K562 (cell line): Measurements from ENCODE around the gene FUT8. TPM values are rescaled to one million over a fixed set of nuclear protein-coding genes. Genes with fewer than 3 reads are reported as not detected.

ENCODE experiments used
- ATAC-seq: fragments of 200-7000 bp; cut with Tn5 transposase; 3 replicates; pipeline ENCODE4 v1.9.1; 2020; ENCODE audit warnings: moderate library complexity
- BruUV-seq: library from RNA; stranded (reverse); fragments of 400-500 nt; replicated peaks from 2 replicates; lab custom pipeline; 2021; lab: Mats Ljungman, UMichigan
- CTCF ChIA-PET: fragments of 300-600 bp; formaldehyde crosslinking; extraction: SDS; loops from one replicate; lab custom pipeline; 2021; ENCODE audit warnings: low intra/inter-chr PET ratio; lab: Yijun Ruan, JAX
- POLR2A ChIA-PET: fragments of 300-600, 350-650 bp; sonication (Branson Sonifier 250); formaldehyde crosslinking; extraction: SDS; loops from one replicate; lab custom pipeline; 2021; ENCODE audit warnings: antibody characterized with exemption, inconsistent platforms; lab: Yijun Ruan, JAX
- DNase-seq, 4 experiments: peaks; one replicate each; pipeline versions ENCODE4 v3.0.0 to v3.0.0-alpha.2; 2011 to 2018; ENCODE audit warnings: low spot score in 3 of 4, mixed read lengths in 3 of 4; ENCODE audit errors: extremely low read depth in 1 of 4
- FAIRE-seq: peaks from 2 replicates; lab custom pipeline; 2011; peaks lifted over from hg19 to GRCh38; lab: Jason Lieb, UNC
- H2AFZ ChIP-seq: 2 replicates; pipeline ENCODE4 v1.6.0; 2011; ENCODE audit warnings: low read depth, low read length, control low read depth, inconsistent platforms
- H3K27ac ChIP-seq: fragments of 200-600 bp; 3 replicates; pipeline ENCODE4 v1.8.0; 2011; ENCODE audit warnings: low read depth, mild to moderate bottlenecking, control low read depth, inconsistent platforms, low read length, moderate library complexity, mixed read lengths; ENCODE audit errors: extremely low read depth
- H3K27me3 ChIP-seq, 2 experiments: fragments of 300-600 bp in 1 of 2; 2 replicates in 1 of 2; 3 replicates in 1 of 2; pipeline versions ENCODE4 v1.6.0 to v1.8.0; 2011; ENCODE audit warnings: inconsistent platforms in 2 of 2, low read length in 2 of 2, mild to moderate bottlenecking in 1 of 2, mixed read lengths in 1 of 2, moderate library complexity in 1 of 2; ENCODE audit not compliant: control insufficient read depth in 2 of 2, insufficient read depth in 2 of 2
- H3K36me3 ChIP-seq: fragments of 300-600 bp; 3 replicates; pipeline ENCODE4 v1.8.0; 2011; ENCODE audit warnings: mild to moderate bottlenecking, low read length, inconsistent platforms; ENCODE audit not compliant: control insufficient read depth, insufficient read depth
- H3K4me1 ChIP-seq, 2 experiments: fragments of 200-600 bp in 1 of 2; replicated peaks in 1 of 2; 2 replicates in 1 of 2; 3 replicates in 1 of 2; pipeline versions ENCODE4 v1.5.1 to v1.8.0; 2011; ENCODE audit warnings: inconsistent platforms in 2 of 2, low read length in 2 of 2, mild to moderate bottlenecking in 1 of 2, mixed read lengths in 1 of 2, moderate library complexity in 1 of 2; ENCODE audit not compliant: control insufficient read depth in 2 of 2, insufficient read depth in 2 of 2
- H3K4me2 ChIP-seq: 2 replicates; pipeline ENCODE4 v1.6.1; 2011; ENCODE audit warnings: low read length, control low read depth, inconsistent platforms, mixed read lengths; ENCODE audit not compliant: insufficient read depth
- H3K4me3 ChIP-seq: fragments of 200-600 bp; sonication (generic), shearing (Covaris generic); 2 replicates; pipeline ENCODE4 v1.5.1; 2016; ENCODE audit warnings: control low read depth, inconsistent platforms
- H3K79me2 ChIP-seq: fragments of 200-600 bp; 3 replicates; pipeline ENCODE4 v1.8.0; 2011; ENCODE audit warnings: low read length, inconsistent platforms; ENCODE audit not compliant: control insufficient read depth, insufficient read depth
- H3K9ac ChIP-seq, 2 experiments: 2 replicates each; pipeline versions ENCODE4 v1.6.0 to v1.6.1; 2011; ENCODE audit warnings: low read depth in 2 of 2, low read length in 2 of 2, control low read depth in 1 of 2, inconsistent platforms in 1 of 2, mild to moderate bottlenecking in 1 of 2, mixed read lengths in 1 of 2; ENCODE audit not compliant: insufficient read depth in 1 of 2
- H3K9me1 ChIP-seq: one replicate; pipeline ENCODE4 v1.6.0; 2011; ENCODE audit warnings: inconsistent platforms, mild to moderate bottlenecking, low read length, moderate library complexity; ENCODE audit not compliant: control insufficient read depth, insufficient read depth
- H3K9me3 ChIP-seq: replicated peaks from 2 replicates; pipeline ENCODE4 v1.5.1; 2011; ENCODE audit warnings: low read depth, low read length, inconsistent platforms; ENCODE audit not compliant: control insufficient read depth, insufficient read depth
- H4K20me1 ChIP-seq: replicated peaks from 2 replicates; pipeline ENCODE4 v1.6.1; 2011; ENCODE audit warnings: low read length, inconsistent platforms, mixed read lengths; ENCODE audit not compliant: control insufficient read depth, insufficient read depth
- ATF1 ChIP-seq, 2 experiments: fragments of 450-650 bp in 1 of 2; IDR thresholded peaks; 2 replicates each; pipeline ENCODE4 v1.6.1; 2016; ENCODE audit warnings: missing compliant biosample characterization in 1 of 2, missing genetic modification characterization in 1 of 2
- BRF1 ChIP-seq: IDR thresholded peaks from 3 replicates; pipeline ENCODE4 v1.6.1; 2011; ENCODE audit warnings: borderline replicate concordance, mild to moderate bottlenecking; ENCODE audit not compliant: insufficient read length; ENCODE audit errors: extremely low read depth
- CEBPG ChIP-seq, 3 experiments: fragments of 200-800 bp in 1 of 3; sonication (Bioruptor generic) in 1 of 3; sonication (generic) in 1 of 3; formaldehyde crosslinking in 1 of 3; IDR thresholded peaks in 2 of 3; conservative IDR thresholded peaks in 1 of 3; 2 replicates each; pipeline versions ENCODE4 v1.6.1 to v1.8.0; 2016 to 2022; ENCODE audit warnings: missing compliant biosample characterization in 2 of 3, missing genetic modification characterization in 2 of 3, mild to moderate bottlenecking in 1 of 3, missing genetic modification reagents in 1 of 3
- FOXA1 ChIP-seq: fragments of 450-650 bp; IDR thresholded peaks from 2 replicates; pipeline ENCODE4 v1.6.1; 2016; ENCODE audit warnings: mild to moderate bottlenecking, borderline replicate concordance
- HEY1 ChIP-seq: fragments of 250-450 bp; sonication (Bioruptor Pico); IDR thresholded peaks from 2 replicates; pipeline ENCODE4 v1.5.0; 2020; ENCODE audit warnings: mild to moderate bottlenecking, moderate library complexity, borderline replicate concordance
- LARP7 ChIP-seq: fragments of 450-650 bp; IDR thresholded peaks from 2 replicates; pipeline ENCODE4 v1.6.1; 2016
- MCM2 ChIP-seq: fragments of 450-650 bp; IDR thresholded peaks from 2 replicates; pipeline ENCODE4 v1.6.1; 2017; ENCODE audit warnings: low read depth, mild to moderate bottlenecking
- RBFOX2 ChIP-seq: fragments of 200-400 bp; formaldehyde crosslinking; IDR thresholded peaks from 2 replicates; pipeline ENCODE4 v1.6.1; 2017; ENCODE audit warnings: low read depth, mild to moderate bottlenecking, low read length, moderate library complexity
- RBM14 ChIP-seq: fragments of 200-400 bp; formaldehyde crosslinking; IDR thresholded peaks from 2 replicates; pipeline ENCODE4 v1.6.1; 2018; ENCODE audit warnings: low read depth, mild to moderate bottlenecking, low read length, moderate library complexity, borderline replicate concordance; ENCODE audit not compliant: insufficient read depth
- SRSF7 ChIP-seq: fragments of 200-400 bp; formaldehyde crosslinking; optimal IDR thresholded peaks from 2 replicates; pipeline ENCODE3; 2017; ENCODE audit warnings: mild to moderate bottlenecking, low read depth, low read length
- U2AF1 ChIP-seq: fragments of 200-400 bp; formaldehyde crosslinking; optimal IDR thresholded peaks from 2 replicates; pipeline ENCODE3; 2017; ENCODE audit warnings: mild to moderate bottlenecking, low read depth, low read length, moderate library complexity
- ZNF398 ChIP-seq: fragments of 250-450 bp; sonication (Bioruptor Pico); IDR thresholded peaks from 2 replicates; pipeline ENCODE4 v1.8.0; 2021; ENCODE audit warnings: moderate library complexity, mild to moderate bottlenecking, inconsistent platforms
- ZNF561 ChIP-seq: fragments of 450-650 bp; formaldehyde crosslinking; conservative IDR thresholded peaks from 2 replicates; pipeline ENCODE4 v1.4.0; 2020; ENCODE audit warnings: mild to moderate bottlenecking, moderate library complexity
- WGBS: fragments of 100-300 bp; shearing (Covaris generic); methylation state at CpG from one replicate; pipeline ENCODE4 v1.1.6; 2016; ENCODE audit warnings: low coverage, mixed read lengths; ENCODE audit not compliant: insufficient coverage; ENCODE audit errors: missing lambda C conversion rate; 5-methylcytosine and 5-hydroxymethylcytosine counted together
- in situ Hi-C: fragments of 300-500 bp; cut with MboI; formaldehyde crosslinking; loops from 4 replicates; pipeline ENCODE4 v1.15.0; 2018; ENCODE audit warnings: inconsistent platforms, mixed read lengths
- intact Hi-C: fragments of 100-400 bp; cut with micrococcal nuclease; formaldehyde crosslinking; loops from 2 replicates; pipeline ENCODE4 v1.14.2; 2022
- polyA plus RNA-seq, 8 experiments: library from polyadenylated mRNA; depleted of rRNA in 4 of 8; stranded (reverse) in 5 of 8; unstranded in 3 of 8; fragments of >200 nt; fragmentation: Nextera tagmentation in 2 of 8; fragmentation: Illumina TruSeq in 1 of 8; extraction: Ambion mirVana in 2 of 8; extraction: Trizol in 1 of 8; gene quantifications; 2 replicates each; pipeline versions ENCODE4 v1.2.1 to v1.2.3, GENCODE V29; 2011 to 2014; ENCODE audit warnings: inconsistent platforms in 1 of 8, missing spikeins in 1 of 8
- total RNA-seq, 7 experiments: library from RNA; depleted of rRNA in 6 of 7; stranded (reverse); fragments of >200 nt in 6 of 7; fragmentation: Illumina TruSeq in 2 of 7; extraction: Trizol in 2 of 7; gene quantifications; 2 replicates each; pipeline versions ENCODE4 v1.2.1 to v1.2.3, GENCODE V29; 2011 to 2021; ENCODE audit warnings: low replicate concordance in 1 of 7
- TF ChIP-seq, protein P1 (sequence below): sonication (generic); formaldehyde crosslinking; IDR thresholded peaks from 2 replicates; pipeline ENCODE4 v1.9.0; 2022; ENCODE audit warnings: mild to moderate bottlenecking, missing genetic modification reagents

Gene FUT8
- total and polyA plus RNA-seq, 9 of the 15 experiments (the other 6 are each of a cell fraction or from before 2014, with no cell fraction given): 4.1 to 15.2 (median 7.8) TPM

DNA sequence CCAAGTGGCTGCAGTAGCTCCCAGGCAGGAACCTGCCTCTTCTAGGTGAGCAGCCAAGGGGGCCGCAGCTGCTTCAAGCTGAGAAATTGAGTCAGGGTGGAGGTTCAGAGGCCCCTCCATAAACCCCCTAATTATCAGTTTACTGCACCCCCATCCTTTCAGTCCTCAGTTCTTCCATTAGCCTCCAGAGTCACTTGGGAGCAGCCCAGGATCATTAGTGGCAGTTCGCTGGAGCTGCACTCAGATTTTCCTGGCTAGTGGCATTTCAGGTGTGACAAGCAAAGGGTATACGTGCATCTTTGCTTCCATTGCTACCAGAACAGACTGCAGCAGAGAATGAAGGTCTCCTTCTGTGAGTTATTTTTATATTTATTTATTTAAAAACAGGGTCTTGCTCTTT lies 358.7 kb downstream of the FUT8 start:
- H3K9me3 ChIP-seq: no peaks in the 10 kb centered on the region
- in situ Hi-C loops: no loop called here
- no TSS peak for BruUV-seq
- ATAC-seq (no peak), FAIRE-seq (no peak), DNase-seq (no peak)
- no peaks in the 10 kb centered on the region for H3K79me2 ChIP-seq
- H2AFZ ChIP-seq: no peak overlapping the region
- H3K27ac ChIP-seq: no peak overlapping the region
- no peak overlapping the region for H3K4me2 ChIP-seq
- H3K9ac ChIP-seq: no peak overlapping the region
- H3K36me3 ChIP-seq: no peaks in the 10 kb centered on the region
- no peak for TF ChIP-seq FOXA1
- no peak for TF ChIP-seq U2AF1
- intact Hi-C loops: no loop called here
- no peaks in the 10 kb centered on the region for H4K20me1 ChIP-seq
- WGBS: 6% methylated on average over 3 of the region's 3 CpGs
- peaks cover 0 to 3% of the 10 kb centered on the region in 2 experiments; a peak in 1 of 5 replicates for H3K27me3 ChIP-seq
- H3K4me1 ChIP-seq: 0 out of 5 replicates have a peak, but pooled peaks cover 0 to 4% of the 10 kb centered on the region in 2 experiments
- POLR2A ChIA-PET: no interaction called here
- no peak overlapping the region for H3K4me3 ChIP-seq
- CTCF ChIA-PET: no interaction called here
- H3K9me1 ChIP-seq: no peaks in the 10 kb centered on the region

- H4K20me1 ChIP-seq: no peaks in the 10 kb centered on the region
- H3K4me3 ChIP-seq: no peak overlapping the region
- H3K27ac ChIP-seq: no peak overlapping the region
- 0 out of 5 replicates have a peak, but pooled peaks cover 0 to 4% of the 10 kb centered on the region in 2 experiments for H3K4me1 ChIP-seq
- H3K36me3 ChIP-seq: no peaks in the 10 kb centered on the region
- intact Hi-C loops: no loop called here
- no peak for ATAC-seq
- H3K9ac ChIP-seq: no peak overlapping the region
- in situ Hi-C loops: no loop called here
- POLR2A ChIA-PET: interaction anchor here (0.7 kb wide), 1 partner anchor 1063 kb away, joined by 3 read pairs; no protein-coding TSS in a partner anchor
- H3K27me3 ChIP-seq: peaks cover 0 to 3% of the 10 kb centered on the region in 2 experiments; a peak in 1 of 5 replicates
- no peak overlapping the region for H3K4me2 ChIP-seq
- no peak for DNase-seq
- no peaks in the 10 kb centered on the region for H3K79me2 ChIP-seq
- WGBS: 16% methylated on average over 8 of the region's 8 CpGs
- FAIRE-seq: no peak
- H2AFZ ChIP-seq: no peak overlapping the region
- H3K9me1 ChIP-seq: no peaks in the 10 kb centered on the region
- no TSS peak for BruUV-seq
- CTCF ChIA-PET: no interaction called here
- no peaks in the 10 kb centered on the region for H3K9me3 ChIP-seq
- TF ChIP-seq LARP7: no peak
- TF ChIP-seq CEBPG (CRISPR knock-in tag; IDR thresholded peaks at IDR 0.05): no peak
- no peak for TF ChIP-seq CEBPG (tag; conservative IDR thresholded peaks at IDR 0.05 in 1 of 2, IDR thresholded peaks at IDR 0.05 in 1 of 2)
- TF ChIP-seq BRF1: no peak
- no peak for TF ChIP-seq ZNF398 (CRISPR knock-in tag)
- TF ChIP-seq RBM14: no peak
- TF ChIP-seq RBFOX2: no peak
- TF ChIP-seq HEY1 (CRISPR knock-in tag): no peak
- TF ChIP-seq SRSF7: no peak
- TF ChIP-seq ATF1 (CRISPR knock-in tag; IDR thresholded peaks at IDR 0.05): no peak
- TF ChIP-seq ATF1 (tag; IDR thresholded peaks at IDR 0.05): no peak
- no peak for TF ChIP-seq ZNF561 (CRISPR knock-in tag)
- TF ChIP-seq, protein P1, sequence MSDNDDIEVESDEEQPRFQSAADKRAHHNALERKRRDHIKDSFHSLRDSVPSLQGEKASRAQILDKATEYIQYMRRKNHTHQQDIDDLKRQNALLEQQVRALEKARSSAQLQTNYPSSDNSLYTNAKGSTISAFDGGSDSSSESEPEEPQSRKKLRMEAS (CRISPR knock-in tag): no peak
- TF ChIP-seq MCM2: no peak
Observed at GRCh38 chr14:65772466-65772865, 359.9 kb downstream of the FUT8 start.
